Measurements from ENCODE around the gene SH3RF3. TPM values are rescaled to one million over a fixed set of nuclear protein-coding genes. Genes with fewer than 3 reads are reported as not detected.
A peak's percentile ranks its signal among the peaks of the same experiment; 100 is the strongest.

SH3RF3 gene
- polyA plus RNA-seq, 1 of the 3 experiments (the other 2 are of a cell fraction) = 1.9 TPM

DNA sequence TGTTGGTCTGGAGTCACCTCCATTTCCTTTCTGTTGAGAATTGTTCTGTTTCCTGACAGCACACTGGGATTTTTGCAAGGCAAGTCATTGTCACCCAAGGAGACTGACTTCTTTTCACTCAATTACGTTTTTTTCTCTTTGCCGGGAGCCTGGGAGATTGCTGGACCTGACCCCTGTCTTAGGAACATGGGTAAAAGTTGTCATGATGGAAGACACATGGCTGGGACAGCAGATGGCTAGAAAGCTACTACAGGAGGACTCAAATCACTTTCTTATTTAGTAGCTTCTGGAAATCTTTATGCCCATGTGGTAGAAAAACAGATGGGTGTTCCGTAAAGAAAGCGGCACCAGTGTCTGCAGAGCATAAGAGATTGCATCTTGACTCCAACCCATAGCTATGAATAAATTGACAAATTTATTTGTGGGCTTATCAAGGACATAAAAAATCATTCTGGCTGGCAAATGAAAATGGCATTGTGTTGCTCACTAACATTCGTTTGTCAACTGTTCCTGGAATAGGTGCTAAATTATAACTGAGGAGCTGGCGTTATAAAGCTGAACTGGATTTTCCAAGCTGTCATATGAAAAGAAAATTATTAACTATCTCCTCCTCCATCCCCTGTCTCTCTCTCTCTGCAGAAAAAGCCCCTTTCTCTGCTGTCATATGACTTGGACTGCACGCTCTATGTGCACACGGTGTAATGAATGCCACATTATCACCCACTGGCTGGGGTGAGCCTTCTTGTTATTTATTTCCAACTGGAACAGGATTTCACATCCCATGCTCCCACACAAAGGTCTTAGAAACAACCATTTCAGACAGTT lies 159.8 kb downstream of the SH3RF3 start:
- Histone ChIP-seq H3F3A (replicated peaks; ENCODE audit: insufficient read depth) (no peaks in the 10 kb centered on the region), H3K79me2 (ENCODE audit: insufficient read depth) (peaks cover 5% of the 10 kb centered on the region; the same call in 1 of the 2 replicates), H4K20me1 (ENCODE audit: insufficient read depth) (peaks cover 17% of the 10 kb centered on the region), H2AFZ (ENCODE audit: low read depth) (no peak overlapping the region), H3K27me3 (ENCODE audit: insufficient read depth) (no peaks in the 10 kb centered on the region), H3K4me1 (ENCODE audit: control insufficient read depth in 1 of 2, insufficient read depth in 2 of 2, low read depth in 1 of 2, low read length in 1 of 2) (peaks cover 4 to 35% of the 10 kb centered on the region in 2 experiments; a peak in 1 of 4 replicates), H3K9me3 (no peaks in the 10 kb centered on the region), H3K4me2 (no peak overlapping the region), H3K36me3 (replicated peaks in 1 of 2; ENCODE audit: control insufficient read depth in 1 of 2, insufficient read depth in 2 of 2, low read length in 1 of 2) (no peaks in the 10 kb centered on the region), H3K4me3 (ENCODE audit: low read depth in 2 of 2, low read length in 1 of 2) (no peak overlapping the region), H3K27ac (ENCODE audit: low read depth in 2 of 2, low read length in 1 of 2) (no peak overlapping the region), H3K9me2 (no peaks in the 10 kb centered on the region), H3K9ac (no peak overlapping the region)
- ChIA-PET POLR2A (no interaction called here), CTCF (no interaction called here)
- TF ChIP-seq EP300 (IDR thresholded peaks at IDR 0.05; ENCODE audit: borderline replicate concordance in 1 of 2, low read depth in 1 of 2, low read length in 1 of 2) = 0 out of 4 replicates have a peak, but pooled peaks of 1 of the 2 experiments have one; percentile 16
- TF ChIP-seq, protein P1, sequence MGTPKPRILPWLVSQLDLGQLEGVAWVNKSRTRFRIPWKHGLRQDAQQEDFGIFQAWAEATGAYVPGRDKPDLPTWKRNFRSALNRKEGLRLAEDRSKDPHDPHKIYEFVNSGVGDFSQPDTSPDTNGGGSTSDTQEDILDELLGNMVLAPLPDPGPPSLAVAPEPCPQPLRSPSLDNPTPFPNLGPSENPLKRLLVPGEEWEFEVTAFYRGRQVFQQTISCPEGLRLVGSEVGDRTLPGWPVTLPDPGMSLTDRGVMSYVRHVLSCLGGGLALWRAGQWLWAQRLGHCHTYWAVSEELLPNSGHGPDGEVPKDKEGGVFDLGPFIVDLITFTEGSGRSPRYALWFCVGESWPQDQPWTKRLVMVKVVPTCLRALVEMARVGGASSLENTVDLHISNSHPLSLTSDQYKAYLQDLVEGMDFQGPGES (IDR thresholded peaks at IDR 0.05; ENCODE audit: low read depth, low read length) = no peak
- WGBS (ENCODE audit: low lambda C conversion rate) = 83% methylated on average over 8 of the region's 8 CpGs
- DNase-seq = peak; percentile 29

GRCh38 chr2:109289504-109290222 lies 160.7 kb downstream of the SH3RF3 start:
- Histone ChIP-seq H3K27me3 (ENCODE audit: insufficient read depth) (no peaks in the 10 kb centered on the region), H4K20me1 (ENCODE audit: insufficient read depth) (peaks cover 8% of the 10 kb centered on the region), H3K36me3 (replicated peaks in 1 of 2; ENCODE audit: control insufficient read depth in 1 of 2, insufficient read depth in 2 of 2, low read length in 1 of 2) (no peaks in the 10 kb centered on the region), H3K79me2 (ENCODE audit: insufficient read depth) (peaks cover 5% of the 10 kb centered on the region; the same call in 1 of the 2 replicates), H3K9me3 (no peaks in the 10 kb centered on the region), H3K27ac (ENCODE audit: low read depth in 2 of 2, low read length in 1 of 2) (no peak overlapping the region), H3K9ac (no peak overlapping the region), H3K4me3 (ENCODE audit: low read depth in 2 of 2, low read length in 1 of 2) (no peak overlapping the region), H2AFZ (ENCODE audit: low read depth) (no peak overlapping the region), H3K9me2 (no peaks in the 10 kb centered on the region), H3F3A (replicated peaks; ENCODE audit: insufficient read depth) (no peaks in the 10 kb centered on the region), H3K4me1 (ENCODE audit: control insufficient read depth in 1 of 2, insufficient read depth in 2 of 2, low read depth in 1 of 2, low read length in 1 of 2) (peaks cover 4 to 30% of the 10 kb centered on the region in 2 experiments; a peak in 1 of 4 replicates), H3K4me2 (no peak overlapping the region)
- no peak for TF ChIP-seq MAX (IDR thresholded peaks at IDR 0.05; ENCODE audit: low read depth)
- no peak for TF ChIP-seq SMC3 (IDR thresholded peaks at IDR 0.05; ENCODE audit: low read depth, low read length)
- no peak for TF ChIP-seq TCF12 (IDR thresholded peaks at IDR 0.05)
- no peak for TF ChIP-seq MEF2A (IDR thresholded peaks at IDR 0.05; ENCODE audit: borderline replicate concordance, low read depth)
- TF ChIP-seq ELF1 (IDR thresholded peaks at IDR 0.05) = no peak
- TF ChIP-seq, protein P1 (IDR thresholded peaks at IDR 0.05; ENCODE audit: low read depth, low read length) = no peak
- no peak for TF ChIP-seq RFX5 (IDR thresholded peaks at IDR 0.05; ENCODE audit: low read length)
- TF ChIP-seq NFIC (IDR thresholded peaks at IDR 0.05; ENCODE audit: borderline replicate concordance) = no peak
- no peak for TF ChIP-seq SIN3A (IDR thresholded peaks at IDR 0.05; ENCODE audit: borderline replicate concordance, low read depth, low read length)
- TF ChIP-seq FOSL2 (IDR thresholded peaks at IDR 0.05; ENCODE audit: borderline replicate concordance, low read depth) = no peak
- TF ChIP-seq, protein P2, sequence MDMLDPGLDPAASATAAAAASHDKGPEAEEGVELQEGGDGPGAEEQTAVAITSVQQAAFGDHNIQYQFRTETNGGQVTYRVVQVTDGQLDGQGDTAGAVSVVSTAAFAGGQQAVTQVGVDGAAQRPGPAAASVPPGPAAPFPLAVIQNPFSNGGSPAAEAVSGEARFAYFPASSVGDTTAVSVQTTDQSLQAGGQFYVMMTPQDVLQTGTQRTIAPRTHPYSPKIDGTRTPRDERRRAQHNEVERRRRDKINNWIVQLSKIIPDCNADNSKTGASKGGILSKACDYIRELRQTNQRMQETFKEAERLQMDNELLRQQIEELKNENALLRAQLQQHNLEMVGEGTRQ (IDR thresholded peaks at IDR 0.05; ENCODE audit: borderline replicate concordance, low read depth, low read length) = no peak
- no peak for TF ChIP-seq EZH2phosphoT487 (IDR thresholded peaks at IDR 0.05; ENCODE audit: borderline replicate concordance, low read depth)
- TF ChIP-seq, protein P3, sequence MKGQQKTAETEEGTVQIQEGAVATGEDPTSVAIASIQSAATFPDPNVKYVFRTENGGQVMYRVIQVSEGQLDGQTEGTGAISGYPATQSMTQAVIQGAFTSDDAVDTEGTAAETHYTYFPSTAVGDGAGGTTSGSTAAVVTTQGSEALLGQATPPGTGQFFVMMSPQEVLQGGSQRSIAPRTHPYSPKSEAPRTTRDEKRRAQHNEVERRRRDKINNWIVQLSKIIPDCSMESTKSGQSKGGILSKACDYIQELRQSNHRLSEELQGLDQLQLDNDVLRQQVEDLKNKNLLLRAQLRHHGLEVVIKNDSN (IDR thresholded peaks at IDR 0.05; ENCODE audit: borderline replicate concordance, low read depth) = no peak
- CTCF ChIA-PET = interaction anchor here (1.2 kb wide), 1 partner anchor 221 kb away, joined by 3 read pairs; no protein-coding TSS in a partner anchor
- DNase-seq = no peak
- WGBS (ENCODE audit: low lambda C conversion rate) = 86% methylated on average over 7 of the region's 8 CpGs
- POLR2A ChIA-PET = no interaction called here

All from SK-N-SH (cell line).